Measurements from ENCODE around the gene DGAT2.

Gene DGAT2

GRCh38 chr11:75778962-75779361 lies 10.4 kb downstream of the DGAT2 start:
- in situ Hi-C loops (cut with MboI; ENCODE audit: low sequenced_read_pairs, unreplicated experiment): no loop called here
- TF ChIP-seq CTCF (IDR thresholded peaks at IDR 0.05; ENCODE audit: borderline replicate concordance, control extremely low read depth, extremely low read depth, insufficient read depth, missing control alignments): no peak
- no peak for DNase-seq (ENCODE audit: low spot score)

- no peak for TF ChIP-seq CTCF (IDR thresholded peaks at IDR 0.05; ENCODE audit: borderline replicate concordance, control extremely low read depth, extremely low read depth, insufficient read depth, missing control alignments)
- DNase-seq (ENCODE audit: low spot score): no peak
- in situ Hi-C loops (cut with MboI; ENCODE audit: low sequenced_read_pairs, unreplicated experiment): no loop called here
Observed at GRCh38 chr11:75779960-75780359, 11.4 kb downstream of the DGAT2 start.

GRCh38 chr11:75780888-75781287 lies 12.3 kb downstream of the DGAT2 start:
- no peak for DNase-seq (ENCODE audit: low spot score)
- no peak for TF ChIP-seq CTCF (IDR thresholded peaks at IDR 0.05; ENCODE audit: borderline replicate concordance, control extremely low read depth, extremely low read depth, insufficient read depth, missing control alignments)
- in situ Hi-C loops (cut with MboI; ENCODE audit: low sequenced_read_pairs, unreplicated experiment): no loop called here

- in situ Hi-C loops (cut with MboI; ENCODE audit: low sequenced_read_pairs, unreplicated experiment): no loop called here
- no peak for DNase-seq (ENCODE audit: low spot score)
Observed at GRCh38 chr11:75781296-75781695, 12.7 kb downstream of the DGAT2 start.

GRCh38 chr11:75781831-75782230 lies 13.3 kb downstream of the DGAT2 start:
- no peak for TF ChIP-seq CTCF (IDR thresholded peaks at IDR 0.05; ENCODE audit: borderline replicate concordance, control extremely low read depth, extremely low read depth, insufficient read depth, missing control alignments)
- in situ Hi-C loops (cut with MboI; ENCODE audit: low sequenced_read_pairs, unreplicated experiment): no loop called here
- no peak for DNase-seq (ENCODE audit: low spot score)

More at GRCh38 chr11:75781296-75781695, 12.7 kb downstream of the DGAT2 start:
- no peak for TF ChIP-seq CTCF (IDR thresholded peaks at IDR 0.05; ENCODE audit: borderline replicate concordance, control extremely low read depth, extremely low read depth, insufficient read depth, missing control alignments)

GRCh38 chr11:75782540-75783263 lies 14.1 kb downstream of the DGAT2 start:
- no peak for DNase-seq (ENCODE audit: low spot score)
- TF ChIP-seq CTCF (IDR thresholded peaks at IDR 0.05; ENCODE audit: borderline replicate concordance, control extremely low read depth, extremely low read depth, insufficient read depth, missing control alignments): no peak
- in situ Hi-C loops (cut with MboI; ENCODE audit: low sequenced_read_pairs, unreplicated experiment): no loop called here

All from GM13976 (cell line).